G401 (cell line): ENCODE data around the gene CLCN5. TPM values are rescaled to one million over a fixed set of nuclear protein-coding genes. Genes with fewer than 3 reads are reported as not detected.

Experiments used
- DNase-seq: peaks from one replicate; pipeline ENCODE4 v3.0.0-alpha.2; 2015; ENCODE audit warnings: low spot score
- in situ Hi-C: cut with HindIII; loops from 2 replicates; pipeline ENCODE4 v1.10.0; 2016; ENCODE audit warnings: low sequenced_read_pairs, mixed read lengths
- total RNA-seq: library from RNA; depleted of rRNA; stranded (reverse); fragments of >200 nt; shearing (Covaris generic); gene quantifications from 2 replicates; pipeline ENCODE4 v1.2.3, GENCODE V29; 2014

The CLCN5 gene
- total RNA-seq, 1 experiment from 2014 or later, result 7.1 TPM

DNA sequence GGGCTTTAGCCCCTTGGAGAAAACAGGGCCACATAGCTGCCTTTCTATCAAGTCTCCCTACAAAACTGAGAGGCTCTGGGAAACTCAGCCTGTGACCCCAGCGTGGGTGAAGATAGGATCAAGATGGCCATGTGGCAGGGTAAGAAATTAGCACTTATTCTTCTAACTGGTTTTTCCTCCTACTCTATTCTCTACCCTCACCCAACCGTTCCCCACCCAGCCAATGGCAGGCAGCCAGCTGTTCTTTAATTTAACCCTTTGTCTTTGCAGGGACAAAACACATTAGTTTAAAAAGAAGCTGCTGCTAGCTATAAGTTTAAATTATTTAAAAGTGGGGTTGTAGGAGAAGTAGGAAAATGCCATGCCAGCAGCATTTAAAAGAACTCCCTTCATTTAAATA is 2.8 kb downstream of the CLCN5 start:
- in situ Hi-C loops, result no loop called here
- no peak for DNase-seq

DNA sequence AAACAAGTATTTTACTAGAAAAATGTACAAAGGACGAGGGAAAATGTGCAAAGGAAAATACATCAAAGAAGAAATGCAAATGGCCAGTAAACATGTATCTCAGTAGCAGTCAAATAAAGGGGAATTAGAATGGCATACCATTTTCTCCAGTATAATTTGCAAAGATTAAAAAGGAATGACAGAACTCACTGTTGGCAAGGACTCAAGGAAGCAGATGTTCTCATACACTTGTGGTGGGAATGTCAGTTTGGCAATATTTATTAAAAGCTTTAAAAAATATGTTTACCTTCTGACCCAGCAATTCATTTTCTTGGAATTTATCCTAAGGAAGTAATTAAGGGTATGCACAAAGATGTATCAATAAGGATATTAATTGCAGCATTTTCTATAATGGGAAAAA is 7.6 kb downstream of the CLCN5 start:
- in situ Hi-C loops, result no loop called here
- DNase-seq, result peak; percentile 30

DNA sequence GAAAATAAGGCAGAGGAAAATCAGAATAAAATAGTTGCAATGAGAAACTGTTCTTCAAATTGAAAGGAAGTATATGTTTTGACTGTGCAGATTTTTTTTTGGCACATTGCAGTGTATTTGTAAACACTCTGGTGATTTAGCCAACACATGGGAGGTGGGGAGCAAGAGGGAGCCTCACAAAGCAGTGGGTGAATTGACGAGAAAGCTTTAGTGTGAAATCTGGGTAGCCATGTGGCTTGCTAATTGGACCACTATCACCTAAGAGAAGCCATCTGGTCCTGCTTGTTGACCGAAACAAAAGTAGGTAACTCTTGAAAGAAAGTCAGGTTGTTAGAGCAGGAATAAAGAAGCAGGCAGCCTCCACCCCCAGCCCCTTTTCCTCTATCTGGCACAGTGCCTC is 10.4 kb downstream of the CLCN5 start:
- in situ Hi-C loops, result no loop called here
- peak; percentile 69 for DNase-seq

DNA sequence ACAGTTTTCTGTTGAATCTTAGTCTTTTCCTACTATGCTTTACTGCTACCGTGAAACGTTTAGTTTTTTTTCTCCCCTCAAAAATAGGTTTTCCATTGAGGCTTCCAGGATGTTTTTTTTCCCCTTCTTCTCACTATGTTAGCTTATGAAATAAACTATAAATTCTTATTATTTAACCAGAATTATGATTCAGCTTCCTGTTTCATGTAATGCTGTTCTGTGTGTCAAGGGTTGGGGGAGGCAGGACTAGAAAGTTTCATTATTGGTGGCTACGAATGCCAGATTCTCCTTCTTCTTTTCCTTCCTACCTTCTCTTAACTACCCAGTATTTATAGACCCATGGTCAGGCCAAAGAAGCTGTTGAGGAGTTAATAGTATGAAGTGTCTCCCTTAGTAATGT is 11.8 kb downstream of the CLCN5 start:
- in situ Hi-C loops, result no loop called here
- DNase-seq, result no peak

DNA sequence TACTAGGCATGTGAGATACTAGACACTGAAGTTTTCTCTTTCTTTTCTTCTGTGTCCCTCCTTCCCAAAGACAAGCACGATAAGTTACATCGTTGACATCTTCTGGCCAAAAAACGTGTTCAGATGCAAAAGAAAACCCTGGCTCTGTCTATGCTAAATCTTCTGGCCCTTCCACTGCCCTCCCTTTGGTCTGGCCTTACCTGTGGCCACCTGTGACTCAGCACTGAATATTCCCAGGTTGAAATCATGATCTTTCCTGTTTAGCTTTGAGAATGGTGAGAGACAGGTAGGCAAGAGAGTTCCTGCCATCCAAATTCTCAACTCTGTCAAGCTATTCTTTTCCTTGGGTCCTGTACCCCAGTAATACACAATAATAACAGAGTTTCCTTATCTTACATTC is 12.3 kb downstream of the CLCN5 start:
- in situ Hi-C loops, result no loop called here
- no peak for DNase-seq

DNA sequence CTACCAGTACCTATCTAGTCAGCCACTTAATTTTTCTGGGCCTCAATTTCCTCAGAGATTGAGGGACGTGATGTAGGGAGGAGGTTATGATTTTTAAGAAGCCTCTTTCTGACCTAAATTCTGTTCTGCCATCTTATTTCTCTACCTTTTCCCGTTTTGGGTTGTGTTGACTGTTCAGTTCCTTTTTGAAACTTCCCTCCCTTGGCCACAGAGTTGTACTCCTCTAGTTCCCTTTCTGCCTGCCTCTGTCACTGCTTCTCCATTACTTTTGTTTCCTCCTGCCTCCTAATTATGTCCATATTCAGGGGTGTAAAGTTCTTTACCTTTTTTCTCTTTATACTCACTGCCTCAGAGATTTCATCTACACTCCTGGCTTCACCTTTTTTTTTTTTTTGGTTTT is 25.4 kb downstream of the CLCN5 start:
- in situ Hi-C loops, result no loop called here
- DNase-seq, result no peak

DNA sequence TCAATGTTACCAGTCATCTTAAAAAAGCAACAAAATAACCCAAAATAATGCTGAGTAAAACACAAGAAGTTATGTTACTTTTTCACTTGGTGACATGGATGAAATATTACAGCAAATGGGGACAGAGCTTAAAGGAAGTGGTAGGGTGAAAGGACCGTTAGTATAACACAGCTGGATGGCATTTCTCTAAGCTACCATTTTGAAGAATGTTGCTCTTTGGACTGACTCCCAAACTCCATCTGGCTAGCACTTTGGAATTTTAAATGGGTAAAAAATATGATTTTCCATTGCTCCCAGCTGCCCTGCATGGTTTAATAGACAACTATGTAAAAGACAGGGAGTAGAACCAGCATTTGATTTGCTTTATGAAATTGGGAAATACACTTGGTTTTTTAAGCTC is 27.6 kb downstream of the CLCN5 start:
- in situ Hi-C loops, result no loop called here
- no peak for DNase-seq

DNA sequence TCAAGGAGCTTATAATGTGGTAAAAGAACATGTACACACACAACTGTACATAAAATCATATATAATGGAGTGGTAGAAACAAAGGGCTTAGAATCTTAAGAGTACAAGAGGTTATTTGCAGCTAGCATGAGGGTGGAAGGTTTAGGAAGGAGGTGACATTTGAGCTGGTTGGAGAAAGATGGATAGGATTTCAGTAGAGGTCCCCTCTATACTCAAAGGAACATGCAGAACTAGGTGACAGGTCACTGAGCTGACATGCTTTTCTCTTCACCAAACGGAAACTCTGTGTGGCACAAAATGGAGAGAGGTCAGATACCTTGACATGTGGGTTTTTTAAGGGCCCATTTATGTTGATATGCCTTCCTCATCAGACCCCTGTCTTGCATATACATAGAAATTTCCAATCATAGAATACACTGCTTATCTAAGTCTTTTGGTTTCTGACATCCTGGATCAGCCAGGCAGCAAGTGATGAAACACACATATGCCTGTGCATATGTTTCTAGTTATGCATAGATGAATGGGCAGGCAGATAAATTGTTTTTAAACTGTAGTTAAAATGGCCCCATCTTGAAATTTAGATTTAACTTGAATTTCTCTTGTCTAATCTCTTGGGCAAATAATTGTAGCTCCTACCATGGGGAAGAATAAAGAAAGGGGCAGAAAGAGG is 29.3 kb downstream of the CLCN5 start:
- in situ Hi-C loops, result no loop called here

DNA sequence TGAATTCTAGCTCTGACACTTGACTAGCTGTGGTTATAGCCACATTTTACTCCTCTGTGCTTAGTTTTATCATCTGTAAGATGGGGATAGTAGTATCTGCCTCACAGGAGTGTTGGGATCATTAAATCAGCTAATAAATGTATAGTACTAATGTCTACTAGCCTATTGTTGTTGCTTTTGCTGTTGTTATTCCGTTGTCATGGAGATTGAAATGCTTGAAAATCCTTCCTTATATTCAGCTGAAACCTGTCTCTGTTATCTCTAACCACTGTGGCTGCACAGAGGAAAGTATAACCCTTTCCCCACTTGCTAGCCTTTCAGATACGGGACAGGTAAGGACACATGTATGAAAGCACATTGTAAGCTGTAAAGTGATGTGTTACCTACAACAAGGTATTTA is 33.9 kb downstream of the CLCN5 start:
- in situ Hi-C loops, result no loop called here
- no peak for DNase-seq

More for the DNA sequence above, 29.3 kb downstream of the CLCN5 start:
- peak; percentile 53 for DNase-seq

DNA sequence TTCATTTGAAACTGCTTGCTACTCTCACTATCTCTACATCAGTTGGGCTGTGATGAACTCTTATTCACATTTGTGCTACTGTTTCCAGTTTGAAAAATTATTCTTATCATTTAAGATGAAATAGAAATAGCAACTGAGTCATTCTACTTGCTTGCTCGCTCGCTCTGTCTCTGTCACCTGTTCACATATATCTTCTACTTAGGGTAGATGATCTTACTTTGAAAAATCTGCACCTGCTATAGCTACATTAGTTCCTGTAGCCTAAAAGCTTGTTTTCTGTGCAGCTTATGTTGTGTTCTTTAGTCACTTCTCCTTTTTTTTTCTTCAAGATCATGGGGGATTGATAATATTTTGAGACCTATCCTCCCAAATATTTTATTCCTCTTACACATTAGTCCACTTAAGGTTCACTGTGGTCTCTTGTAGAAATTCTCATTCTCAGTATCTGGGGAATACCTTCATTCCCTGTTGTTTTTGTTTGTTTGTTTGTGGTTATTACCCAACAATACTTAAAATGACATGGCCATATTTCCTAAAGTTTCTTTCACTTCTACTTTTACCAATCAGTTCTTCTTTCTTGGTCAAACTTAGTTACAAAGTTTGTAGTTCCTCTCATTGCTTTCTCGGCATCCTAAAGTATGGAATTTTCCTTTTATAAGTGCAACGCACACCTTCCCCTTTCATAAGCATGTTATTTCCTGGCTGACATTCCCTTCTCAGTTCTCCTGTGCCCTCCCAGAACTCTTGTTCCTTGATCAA is 36.5 kb downstream of the CLCN5 start:
- DNase-seq, result no peak
- in situ Hi-C loops, result no loop called here

DNA sequence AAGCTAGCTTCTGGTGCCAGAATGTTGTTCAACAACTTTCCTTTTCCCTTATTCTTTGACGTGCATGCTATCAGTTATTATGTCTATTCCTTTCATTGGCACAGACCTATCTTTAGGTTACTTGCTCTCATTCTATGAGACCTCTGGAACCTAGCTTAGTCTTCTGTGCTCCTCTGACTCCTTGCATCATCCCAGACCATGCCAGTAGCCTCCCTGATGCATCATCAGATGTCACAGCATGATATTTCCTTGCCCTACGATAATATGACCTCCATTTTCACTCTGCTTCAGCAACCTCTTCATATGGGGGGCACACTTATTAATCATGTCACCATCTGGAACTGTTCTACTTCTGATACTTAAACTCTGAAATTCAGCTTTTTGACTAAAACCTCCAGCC is 37.2 kb downstream of the CLCN5 start:
- DNase-seq, result no peak
- in situ Hi-C loops, result no loop called here

DNA sequence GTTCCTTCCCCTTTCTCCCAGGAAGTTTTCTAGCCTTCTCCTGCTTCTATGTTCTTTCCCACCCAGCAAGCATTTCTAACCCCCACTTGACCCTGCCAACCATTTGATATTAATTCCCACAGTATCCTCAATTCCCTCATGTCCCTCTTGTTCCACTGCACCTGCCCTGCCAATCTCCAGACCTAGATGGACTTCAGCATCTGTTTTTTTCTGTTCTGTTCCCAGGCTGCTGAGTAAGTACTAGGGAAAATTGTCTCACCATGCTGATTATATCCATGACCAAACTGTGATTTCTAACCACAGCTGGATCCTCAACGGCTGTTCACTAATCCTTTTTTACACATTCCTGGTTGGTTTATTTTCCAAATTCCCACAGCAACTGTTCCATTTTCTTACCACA is 37.7 kb downstream of the CLCN5 start:
- in situ Hi-C loops, result no loop called here
- DNase-seq, result no peak

DNA sequence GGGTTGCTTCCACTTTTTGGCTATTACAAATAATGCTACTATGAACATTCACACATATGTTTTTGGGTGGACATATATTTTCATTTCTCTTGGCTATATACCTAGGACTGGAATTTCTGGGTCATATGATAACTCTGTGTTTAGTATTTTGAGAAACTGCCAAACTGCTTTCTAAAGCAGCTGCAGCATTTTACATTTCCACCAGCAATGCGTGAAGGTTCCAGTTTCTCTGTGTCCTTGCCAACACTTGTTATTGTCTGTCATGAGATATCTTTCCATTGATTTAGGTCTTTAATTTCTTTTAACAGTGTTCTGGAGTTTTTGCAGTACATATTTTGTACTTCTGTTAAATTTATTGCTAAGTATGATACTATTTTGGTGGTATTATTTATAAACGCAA is 48.3 kb downstream of the CLCN5 start:
- in situ Hi-C loops, result no loop called here
- DNase-seq, result no peak

DNA sequence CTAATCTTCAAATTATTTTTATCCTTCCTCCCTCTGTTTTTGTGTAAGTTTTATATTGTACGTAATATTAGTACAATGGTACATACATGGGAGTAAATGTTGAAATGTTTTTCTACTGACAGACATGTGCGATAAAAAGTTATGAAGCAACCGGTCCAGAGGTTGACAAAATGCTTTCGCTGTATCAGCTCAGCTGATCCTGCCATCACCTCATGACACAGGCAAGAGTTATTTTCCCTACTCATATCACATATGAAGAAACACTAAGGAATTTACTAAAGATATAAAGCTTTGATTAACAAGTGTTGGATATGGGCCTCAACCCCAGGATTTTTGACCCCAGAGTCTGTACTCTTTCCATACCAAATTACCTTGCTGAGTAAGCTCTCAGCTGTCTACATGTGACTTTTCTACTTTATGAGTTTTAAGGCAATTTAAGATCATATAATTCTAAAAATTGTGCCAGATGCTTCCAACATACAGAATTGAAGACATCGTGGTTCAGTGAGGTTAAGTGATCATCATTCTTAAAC is 50.0 kb downstream of the CLCN5 start:
- in situ Hi-C loops, result no loop called here

DNA sequence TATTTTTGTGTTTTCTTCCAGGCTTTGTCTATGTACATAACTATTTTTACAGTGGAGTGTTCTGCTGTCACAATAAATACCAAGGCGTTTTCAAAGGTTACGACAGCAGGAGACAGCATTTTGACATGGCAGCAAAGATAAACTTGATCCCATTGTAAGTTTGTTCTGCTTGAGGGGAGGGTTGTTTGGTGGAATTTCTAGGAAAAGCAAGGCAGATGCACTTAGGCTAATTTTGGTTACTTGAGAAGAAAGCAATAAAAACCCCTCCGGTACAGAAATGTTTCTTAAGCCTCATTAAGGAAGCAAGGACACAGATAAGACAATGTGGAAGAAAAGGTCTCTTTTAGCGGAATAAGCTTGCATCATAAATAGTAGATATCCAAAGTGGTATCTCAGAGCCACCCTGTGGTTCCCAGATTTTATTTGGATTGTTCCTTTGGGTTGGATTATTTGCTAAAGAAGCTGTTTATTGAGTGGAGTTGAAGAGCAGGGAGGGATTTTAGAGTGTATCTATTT is 54.3 kb downstream of the CLCN5 start:
- no peak for DNase-seq
- in situ Hi-C loops, result no loop called here

More for the DNA sequence above, 50.0 kb downstream of the CLCN5 start:
- no peak for DNase-seq

DNA sequence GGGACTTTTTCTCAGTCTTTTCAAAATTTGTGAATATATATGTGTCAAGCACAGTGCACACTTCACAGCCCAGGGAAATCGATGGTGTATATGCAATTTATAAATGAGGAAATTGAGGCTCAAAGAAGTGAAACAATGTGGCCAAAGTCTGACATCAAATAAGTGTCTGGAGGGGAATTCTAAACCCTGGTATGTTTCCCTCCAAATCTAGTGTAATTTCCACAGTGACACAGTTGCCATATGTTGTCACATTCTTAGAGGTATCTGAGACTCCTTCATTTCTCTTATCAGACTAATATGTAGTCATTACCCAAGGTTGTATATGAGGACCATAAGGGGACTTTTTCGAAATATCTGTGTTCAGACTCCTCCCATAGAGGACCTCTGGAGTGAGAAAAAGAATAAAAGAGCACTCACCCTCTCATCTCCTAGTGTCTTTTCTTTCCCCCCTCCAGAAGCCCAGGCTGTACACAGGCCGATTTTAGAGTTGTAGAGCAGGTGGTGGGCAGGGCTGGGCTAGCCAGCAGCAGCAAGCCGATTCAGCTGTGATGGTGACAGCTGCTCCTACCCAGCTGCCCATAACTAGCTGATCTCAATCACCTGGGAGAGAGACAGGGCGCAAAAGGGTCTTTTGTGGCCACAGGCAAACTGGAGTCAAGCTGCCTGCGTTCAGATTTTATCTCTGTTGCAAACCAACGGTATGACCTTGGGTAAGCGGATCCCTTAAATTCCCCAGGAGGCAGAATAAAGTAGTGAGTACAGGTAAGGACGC is 55.1 kb downstream of the CLCN5 start:
- DNase-seq, result no peak
- in situ Hi-C loops, result no loop called here

DNA sequence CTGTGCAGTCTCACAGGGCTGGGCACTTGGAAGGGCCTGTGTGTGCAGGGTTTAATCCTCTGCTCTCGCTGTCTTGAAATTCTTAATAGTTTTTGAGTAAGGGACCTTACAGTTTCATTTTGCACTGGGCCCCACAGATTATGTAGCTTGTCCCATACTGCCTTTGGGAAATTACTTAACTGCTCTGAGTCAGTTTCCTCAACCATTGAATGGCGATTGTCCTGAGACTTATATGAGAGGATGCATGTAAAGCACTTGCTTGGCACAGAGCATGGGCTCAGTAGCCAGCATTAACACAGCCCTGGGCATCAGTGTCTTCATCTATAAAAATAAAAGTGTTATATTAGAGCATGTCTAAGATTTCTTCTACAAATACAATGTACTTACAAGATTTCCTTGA is 55.8 kb downstream of the CLCN5 start:
- no peak for DNase-seq
- in situ Hi-C loops, result no loop called here

DNA sequence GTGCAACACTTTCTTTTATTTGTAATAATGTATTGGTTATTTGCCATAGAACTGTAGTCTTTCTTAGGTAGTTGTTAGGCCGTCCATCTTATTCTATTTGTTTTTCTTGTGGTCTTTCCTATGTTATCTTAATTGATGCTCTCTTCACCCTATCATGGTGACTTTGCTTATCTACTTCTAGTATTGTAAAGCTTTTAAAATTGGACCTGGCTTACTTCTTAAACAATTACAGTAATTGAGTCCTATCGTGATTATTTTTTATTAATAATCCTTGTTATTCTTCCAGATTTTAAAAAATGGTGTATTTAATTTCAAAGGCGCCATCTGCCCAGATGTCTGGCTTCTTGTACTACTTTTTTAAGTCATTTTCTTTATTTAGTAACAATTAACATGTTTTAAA is 63.7 kb downstream of the CLCN5 start:
- in situ Hi-C loops, result no loop called here
- DNase-seq, result no peak

DNA sequence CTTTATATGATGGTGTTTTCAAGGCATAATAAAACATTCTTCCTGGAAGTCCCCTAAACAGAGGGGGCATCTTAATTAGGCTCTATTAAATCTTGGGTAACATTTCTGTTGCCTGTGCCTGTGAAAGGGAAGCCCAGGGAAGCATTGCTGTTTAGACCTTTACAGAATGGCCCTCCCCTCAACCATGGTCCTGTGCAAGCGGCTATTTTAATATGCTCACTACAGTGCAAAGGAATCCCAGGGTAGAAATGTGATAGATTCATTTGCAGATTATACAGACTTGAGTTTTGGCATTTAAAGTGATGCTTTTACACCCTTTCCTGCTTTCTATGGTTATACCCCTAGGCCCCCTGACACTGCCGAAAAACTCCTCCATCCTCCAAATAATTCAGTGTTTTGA is 65.3 kb downstream of the CLCN5 start:
- in situ Hi-C loops, result no loop called here
- DNase-seq, result no peak

DNA sequence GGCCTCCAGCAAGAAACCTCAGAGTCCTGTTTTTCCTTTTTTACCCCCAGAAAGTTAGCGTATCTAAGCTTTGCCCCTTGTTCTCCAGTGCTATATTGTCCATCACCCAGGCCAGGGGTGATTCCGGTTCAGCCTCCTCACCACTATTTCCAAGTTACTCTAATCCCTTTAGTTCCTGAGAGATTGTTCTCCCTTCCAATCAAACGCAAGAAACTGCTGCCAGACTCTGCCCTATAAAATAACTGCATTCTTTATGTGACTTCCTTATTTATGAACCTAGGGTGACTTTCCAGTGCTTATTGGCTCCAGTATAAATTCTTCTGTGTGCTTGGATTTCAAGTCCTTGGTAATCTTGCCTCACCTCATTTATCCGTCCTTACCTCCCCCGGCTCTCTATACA is 65.7 kb downstream of the CLCN5 start:
- in situ Hi-C loops, result no loop called here
- DNase-seq, result no peak
